ENCODE results near the gene WDFY2. TPM values are rescaled to one million over a fixed set of nuclear protein-coding genes. Genes with fewer than 3 reads are reported as not detected.
"Not testable (repeated sequence)": the region's sequence is repeated elsewhere in the genome, so short reads cannot be mapped to it uniquely, and the experiment has no call there.

The WDFY2 gene
- total RNA-seq, 2 experiments from 2014 or later, result 12.7 to 15.5 TPM

- ATAC-seq (ENCODE audit: low read depth) (no peak), DNase-seq (no peak)
- Mint-ChIP-seq H3K4me3 (no peak overlapping the region), H3K9me3 (peaks cover 6% of the 10 kb centered on the region), H3K4me1 (peaks cover 2% of the 10 kb centered on the region), H3K27ac (no peak overlapping the region), H3K36me3 (no peaks in the 10 kb centered on the region), H3K27me3 (peaks cover 5% of the 10 kb centered on the region)
- POLR2A ChIA-PET, result no interaction called here
Observed at GRCh38 chr13:51552027-51552426, 32.2 kb upstream of the WDFY2 start.

GRCh38 chr13:51553531-51553930, 30.7 kb upstream of the WDFY2 start:
- POLR2A ChIA-PET, result no interaction called here

GRCh38 chr13:51556740-51557139, 27.5 kb upstream of the WDFY2 start:
- no peak overlapping the region for H3K27ac Mint-ChIP-seq
- H3K9me3 Mint-ChIP-seq, result peaks cover 3% of the 10 kb centered on the region
- ATAC-seq (ENCODE audit: low read depth), result no peak

More at GRCh38 chr13:51553531-51553930, 30.7 kb upstream of the WDFY2 start:
- DNase-seq (no peak), ATAC-seq (ENCODE audit: low read depth) (no peak)
- Mint-ChIP-seq H3K36me3 (no peaks in the 10 kb centered on the region), H3K27me3 (peaks cover 5% of the 10 kb centered on the region), H3K4me3 (no peak overlapping the region), H3K27ac (no peak overlapping the region), H3K4me1 (peaks cover 2% of the 10 kb centered on the region), H3K9me3 (peaks cover 6% of the 10 kb centered on the region)

GRCh38 chr13:51557438-51557837, 26.8 kb upstream of the WDFY2 start:
- POLR2A ChIA-PET, result no interaction called here
- H3K27ac Mint-ChIP-seq, result no peak overlapping the region
- peaks cover 27% of the 10 kb centered on the region for H3K4me1 Mint-ChIP-seq
- DNase-seq (no peak), ATAC-seq (ENCODE audit: low read depth) (no peak)
- H3K27me3 Mint-ChIP-seq, result peaks cover 5% of the 10 kb centered on the region
- peaks cover 8% of the 10 kb centered on the region for H3K36me3 Mint-ChIP-seq
- H3K4me3 Mint-ChIP-seq, result no peak overlapping the region
- H3K9me3 Mint-ChIP-seq, result peaks cover 3% of the 10 kb centered on the region

More at GRCh38 chr13:51556740-51557139, 27.5 kb upstream of the WDFY2 start:
- no peak overlapping the region for H3K4me3 Mint-ChIP-seq
- peaks cover 8% of the 10 kb centered on the region for H3K36me3 Mint-ChIP-seq
- no peak for DNase-seq
- POLR2A ChIA-PET, result no interaction called here
- H3K27me3 Mint-ChIP-seq, result peaks cover 5% of the 10 kb centered on the region
- peaks cover 20% of the 10 kb centered on the region for H3K4me1 Mint-ChIP-seq

- H3K27ac Mint-ChIP-seq, result no peak overlapping the region
- peaks cover 3% of the 10 kb centered on the region for H3K9me3 Mint-ChIP-seq
- no peak overlapping the region for H3K4me3 Mint-ChIP-seq
- DNase-seq (no peak), ATAC-seq (ENCODE audit: low read depth) (no peak)
- peaks cover 8% of the 10 kb centered on the region for H3K36me3 Mint-ChIP-seq
- POLR2A ChIA-PET, result no interaction called here
- H3K27me3 Mint-ChIP-seq, result peaks cover 5% of the 10 kb centered on the region
- peaks cover 31% of the 10 kb centered on the region for H3K4me1 Mint-ChIP-seq
Observed at GRCh38 chr13:51557875-51558612, 26.2 kb upstream of the WDFY2 start.

GRCh38 chr13:51559946-51560735, 24.1 kb upstream of the WDFY2 start:
- POLR2A ChIA-PET, result no interaction called here
- Mint-ChIP-seq H3K27me3 (peaks cover 2% of the 10 kb centered on the region), H3K4me1 (peaks cover 31% of the 10 kb centered on the region), H3K9me3 (peaks cover 3% of the 10 kb centered on the region), H3K36me3 (peaks cover 10% of the 10 kb centered on the region), H3K4me3 (peak overlapping the region; percentile 6), H3K27ac (peak overlapping the region; percentile 61)
- DNase-seq, result no peak
- peak; percentile 48 for ATAC-seq (ENCODE audit: low read depth)

GRCh38 chr13:51562011-51562671, 22.1 kb upstream of the WDFY2 start:
- Mint-ChIP-seq H3K36me3 (peaks cover 10% of the 10 kb centered on the region), H3K27me3 (no peaks in the 10 kb centered on the region), H3K4me3 (peak overlapping the region; percentile 19), H3K9me3 (peaks cover 3% of the 10 kb centered on the region), H3K4me1 (peaks cover 31% of the 10 kb centered on the region), H3K27ac (no peak overlapping the region)
- DNase-seq (no peak), ATAC-seq (ENCODE audit: low read depth) (peak; percentile 56)
- POLR2A ChIA-PET, result interaction anchor here (2.2 kb wide), 1 partner anchor 109 kb away, joined by 11 read pairs; the partner anchor contains the start of gene INTS6

GRCh38 chr13:51564252-51564651, 20.0 kb upstream of the WDFY2 start:
- no peak for ATAC-seq (ENCODE audit: low read depth)
- Mint-ChIP-seq H3K36me3 (peaks cover 10% of the 10 kb centered on the region), H3K4me1 (peaks cover 29% of the 10 kb centered on the region), H3K27me3 (no peaks in the 10 kb centered on the region), H3K9me3 (peaks cover 2% of the 10 kb centered on the region), H3K4me3 (no peak overlapping the region), H3K27ac (no peak overlapping the region)
- DNase-seq, result no peak
- POLR2A ChIA-PET, result no interaction called here

GRCh38 chr13:51564671-51565070, 19.6 kb upstream of the WDFY2 start:
- DNase-seq (no peak), ATAC-seq (ENCODE audit: low read depth) (no peak)
- Mint-ChIP-seq H3K9me3 (peaks cover 2% of the 10 kb centered on the region), H3K36me3 (peaks cover 9% of the 10 kb centered on the region), H3K27me3 (peaks cover 2% of the 10 kb centered on the region), H3K4me3 (no peak overlapping the region), H3K4me1 (peaks cover 29% of the 10 kb centered on the region), H3K27ac (no peak overlapping the region)
- POLR2A ChIA-PET, result no interaction called here

- H3K4me1 Mint-ChIP-seq; H3K27ac Mint-ChIP-seq; POLR2A ChIA-PET; ATAC-seq (ENCODE audit: low read depth); H3K9me3 Mint-ChIP-seq; H3K27me3 Mint-ChIP-seq; H3K4me3 Mint-ChIP-seq; H3K36me3 Mint-ChIP-seq; DNase-seq: not testable (repeated sequence)
Observed at GRCh38 chr13:51569001-51569400, 15.3 kb upstream of the WDFY2 start.

GRCh38 chr13:51576754-51577153, 7.5 kb upstream of the WDFY2 start:
- DNase-seq (no peak), ATAC-seq (ENCODE audit: low read depth) (no peak)
- Mint-ChIP-seq H3K36me3 (peaks cover 4% of the 10 kb centered on the region), H3K27ac (no peak overlapping the region), H3K9me3 (no peaks in the 10 kb centered on the region), H3K4me3 (no peak overlapping the region), H3K4me1 (peaks cover 6% of the 10 kb centered on the region), H3K27me3 (peaks cover 8% of the 10 kb centered on the region)
- POLR2A ChIA-PET, result no interaction called here

- POLR2A ChIA-PET, result no interaction called here
- Mint-ChIP-seq H3K9me3 (no peaks in the 10 kb centered on the region), H3K27ac (no peak overlapping the region), H3K36me3 (peaks cover 4% of the 10 kb centered on the region), H3K4me3 (no peak overlapping the region), H3K27me3 (peaks cover 8% of the 10 kb centered on the region), H3K4me1 (peaks cover 6% of the 10 kb centered on the region)
- no peak for ATAC-seq (ENCODE audit: low read depth)
- DNase-seq, result no peak
Observed at GRCh38 chr13:51577690-51578089, 6.6 kb upstream of the WDFY2 start.

GRCh38 chr13:51579676-51580075, 4.6 kb upstream of the WDFY2 start:
- Mint-ChIP-seq H3K36me3 (peaks cover 4% of the 10 kb centered on the region), H3K4me3 (no peak overlapping the region), H3K27me3 (peaks cover 6% of the 10 kb centered on the region), H3K4me1 (peaks cover 9% of the 10 kb centered on the region), H3K9me3 (no peaks in the 10 kb centered on the region), H3K27ac (no peak overlapping the region)
- POLR2A ChIA-PET, result no interaction called here
- DNase-seq (no peak), ATAC-seq (ENCODE audit: low read depth) (no peak)
